Measurements from ENCODE around the gene CC2D2A. TPM values are rescaled to one million over a fixed set of nuclear protein-coding genes. Genes with fewer than 3 reads are reported as not detected.
A peak's percentile ranks its signal among the peaks of the same experiment; 100 is the strongest.

The CC2D2A gene
- total and polyA plus RNA-seq, 10 donors, result 2.6 to 16.6 (median 6.9) TPM

- TF ChIP-seq CTCF (IDR thresholded peaks at IDR 0.05 in 8 of 11, conservative IDR thresholded peaks at IDR 0.05 in 3 of 11) (no peak), POLR2A (IDR thresholded peaks at IDR 0.05) (no peak), POLR2AphosphoS5 (IDR thresholded peaks at IDR 0.05) (no peak)
- Histone ChIP-seq H3K4me3 (no peak overlapping the region), H3K9me3 (no peaks in the 10 kb centered on the region), H3K36me3 (peaks cover 0 to 100% (median 49%) of the 10 kb centered on the region in 6 donors), H3K4me1 (peaks cover 0 to 13% (median 2%) of the 10 kb centered on the region in 6 donors), H3K27me3 (replicated peaks in 1 of 7) (no peaks in the 10 kb centered on the region), H3K27ac (no peak overlapping the region)
- WGBS, 5 donors, result 95 to 97% (median 96%) methylated on average over 6 of the region's 6 CpGs
- DNase-seq, result no peak
- intact Hi-C loops (cut with DNase I; ENCODE audit: low total_unique reads), result no loop called here
Measured at GRCh38 chr4:15638418-15638817, 168.7 kb downstream of the CC2D2A start.

GRCh38 chr4:15648600-15648999 is 178.9 kb downstream of the CC2D2A start:
- intact Hi-C loops (cut with DNase I; ENCODE audit: low total_unique reads), result no loop called here
- TF ChIP-seq CTCF (IDR thresholded peaks at IDR 0.05 in 8 of 11, conservative IDR thresholded peaks at IDR 0.05 in 3 of 11) (no peak), POLR2A (IDR thresholded peaks at IDR 0.05) (no peak), POLR2AphosphoS5 (IDR thresholded peaks at IDR 0.05) (no peak)
- Histone ChIP-seq H3K27me3 (replicated peaks in 1 of 7) (no peaks in the 10 kb centered on the region), H3K4me1 (peaks cover 34 to 98% (median 88%) of the 10 kb centered on the region in 6 donors), H3K36me3 (peaks cover 0 to 12% (median 2%) of the 10 kb centered on the region in 6 donors), H3K9me3 (no peaks in the 10 kb centered on the region), H3K27ac (no peak overlapping the region), H3K4me3 (no peak overlapping the region)
- 47 to 56% (median 54%) methylated on average over 2 of the region's 2 CpGs for WGBS, 5 donors
- no peak for DNase-seq

DNA sequence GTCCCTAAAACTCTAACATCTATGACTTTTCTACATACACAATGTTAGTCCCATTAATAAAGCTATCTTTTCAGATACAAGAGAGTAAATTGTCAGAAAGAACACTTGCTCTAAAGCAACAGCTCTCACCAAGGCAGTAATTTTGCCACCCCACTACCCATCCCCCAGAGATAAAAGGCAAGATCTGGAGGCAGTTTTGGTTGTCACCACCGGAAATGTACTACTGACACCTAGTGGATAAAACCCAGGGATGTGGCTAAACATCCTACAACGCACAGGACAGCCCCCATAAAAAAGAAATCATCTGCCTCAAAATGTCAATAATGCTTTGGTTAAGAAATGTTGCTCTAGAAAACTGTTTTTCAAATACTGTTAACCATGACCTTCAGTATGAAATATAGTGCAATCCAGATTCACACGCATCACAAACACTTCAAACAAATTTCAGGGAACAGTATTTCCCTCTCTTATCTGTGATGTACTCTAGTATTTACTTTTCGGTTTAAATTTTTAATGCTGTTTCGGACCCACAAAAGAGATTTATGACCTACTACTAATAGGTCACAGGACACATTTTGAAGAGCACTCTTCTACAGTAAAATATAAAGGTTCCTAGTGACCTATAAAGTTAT is 180.3 kb downstream of the CC2D2A start:
- peak overlapping the region in 1 of 8 donors; percentile 31 for H3K4me3 ChIP-seq
- DNase-seq, result no peak
- TF ChIP-seq POLR2A (IDR thresholded peaks at IDR 0.05) (no peak), POLR2AphosphoS5 (IDR thresholded peaks at IDR 0.05) (peak in 1 of 3 donors; percentile 27), CTCF (IDR thresholded peaks at IDR 0.05 in 8 of 11, conservative IDR thresholded peaks at IDR 0.05 in 3 of 11) (peak; percentile 30 to 77 (median 71))
- H3K9me3 ChIP-seq, result no peaks in the 10 kb centered on the region
- H3K27ac ChIP-seq, result peak overlapping the region in 4 of 8 donors; percentile 37 to 99 (median 80)
- no peaks in the 10 kb centered on the region for H3K27me3 ChIP-seq (replicated peaks in 1 of 7)
- H3K4me1 ChIP-seq, result peaks cover 38 to 93% (median 83%) of the 10 kb centered on the region in 6 donors
- H3K36me3 ChIP-seq, result no peaks in the 10 kb centered on the region
- intact Hi-C loops (cut with DNase I; ENCODE audit: low total_unique reads), result loop anchor here (10.0 kb wide), 2 partner anchors 415 to 645 kb away; partner anchors contain the start of gene CPEB2
- WGBS, 5 donors, result 23 to 35% (median 27%) methylated on average over 5 of the region's 5 CpGs

Small RNA genes within 50 kb of the gene (small RNA-seq; reads per million reads assigned to genes)
- 0 reads per million in 4 donors for gene AC007016.1

Other genes with a start within 250 kb of the CC2D2A start
- gene C1QTNF7, start 41.8 kb upstream of the CC2D2A start, total RNA-seq, result 10 to 100 TPM in 4 of 7 donors, 1 to 10 TPM in 3; 3.6 to 22.5 (median 10.8) TPM
- under 1 TPM; 0.74 to 0.99 (median 0.76) TPM for gene C1QTNF7, start 41.8 kb upstream of the CC2D2A start, polyA plus RNA-seq
- gene FBXL5, start 185.5 kb downstream of the CC2D2A start, total RNA-seq, result 100 to 1,000 TPM in 5 of 7 donors, 10 to 100 TPM in 2; 98.2 to 210 (median 141) TPM
- 10 to 100 TPM; 33.8 to 54.1 (median 33.9) TPM for gene FBXL5, start 185.5 kb downstream of the CC2D2A start, polyA plus RNA-seq
- 10 to 100 TPM; 17.4 to 42.0 (median 27.9) TPM for gene FAM200B, start 211.9 kb downstream of the CC2D2A start, total RNA-seq
- 10 to 100 TPM; 28.0 to 39.8 (median 38.6) TPM for gene FAM200B, start 211.9 kb downstream of the CC2D2A start, polyA plus RNA-seq
- 10 to 100 TPM; 12.3 to 54.3 (median 25.1) TPM for gene BST1, start 233.2 kb downstream of the CC2D2A start, total RNA-seq
- gene BST1, start 233.2 kb downstream of the CC2D2A start, polyA plus RNA-seq, result 1 to 10 TPM; 3.8 to 5.9 (median 4.8) TPM